Common myeloid progenitor, CD34-positive (primary cell): ENCODE results near the gene CFLAR.

Source experiments
- CTCF ChIA-PET: fragments of 350-600 bp; sonication (Branson Sonifier 250); formaldehyde crosslinking; loops from one replicate; lab custom pipeline; 2021; ENCODE audit warnings: antibody characterized with exemption; lab: Charles Lee
- POLR2A ChIA-PET: fragments of 350-600 bp; sonication (Branson Sonifier 250); formaldehyde crosslinking; loops from one replicate; lab custom pipeline; 2021; ENCODE audit warnings: antibody characterized with exemption; lab: Charles Lee
- DNase-seq, 3 donors: peaks; one replicate each; pipeline versions ENCODE4 v3.0.0 to v3.0.0-alpha.2; 2013
- H3K27ac ChIP-seq, 2 experiments: 1 replicate in 1 of 2; 2 replicates in 1 of 2; pipeline ENCODE4 v1.7.0; 2013; ENCODE audit warnings: inconsistent platforms in 2 of 2, low read length in 2 of 2, mild to moderate bottlenecking in 2 of 2, low read depth in 1 of 2, moderate library complexity in 1 of 2; ENCODE audit not compliant: severe bottlenecking in 2 of 2, insufficient read depth in 1 of 2, poor library complexity in 1 of 2
- H3K27me3 ChIP-seq, 5 experiments: replicated peaks in 2 of 5; 1 replicate in 3 of 5; 2 replicates in 2 of 5; pipeline versions ENCODE4 v1.6.1 to v1.7.0; 2013; ENCODE audit warnings: low read length in 4 of 5, mild to moderate bottlenecking in 2 of 5, moderate library complexity in 2 of 5, inconsistent platforms in 1 of 5; ENCODE audit not compliant: insufficient read depth in 5 of 5, control insufficient read depth in 4 of 5
- H3K36me3 ChIP-seq, 4 experiments: 1 replicate in 2 of 4; 2 replicates in 2 of 4; pipeline versions ENCODE4 v1.6.1 to v1.7.0; 2013; ENCODE audit warnings: low read length in 3 of 4, control low read depth in 1 of 4, mild to moderate bottlenecking in 1 of 4; ENCODE audit not compliant: control insufficient read depth in 4 of 4, insufficient read depth in 4 of 4
- H3K4me1 ChIP-seq, 4 experiments: 1 replicate in 3 of 4; 2 replicates in 1 of 4; pipeline versions ENCODE4 v1.6.1 to v1.7.1; 2013; ENCODE audit warnings: low read length in 3 of 4, mild to moderate bottlenecking in 3 of 4, control low read depth in 1 of 4, inconsistent platforms in 1 of 4, moderate library complexity in 1 of 4; ENCODE audit not compliant: control insufficient read depth in 4 of 4, insufficient read depth in 4 of 4; ENCODE audit errors: control extremely low read depth in 1 of 4
- H3K4me3 ChIP-seq, 7 experiments: 1 replicate in 4 of 7; 2 replicates in 3 of 7; pipeline versions ENCODE4 v1.5.1 to v1.7.0; 2013; ENCODE audit warnings: mild to moderate bottlenecking in 7 of 7, low read length in 6 of 7, moderate library complexity in 6 of 7, inconsistent platforms in 2 of 7, low read depth in 2 of 7, control low read depth in 1 of 7; ENCODE audit not compliant: insufficient read depth in 4 of 7, control insufficient read depth in 1 of 7; ENCODE audit errors: extremely low read depth in 1 of 7
- H3K9me3 ChIP-seq, 5 experiments: 1 replicate in 4 of 5; 2 replicates in 1 of 5; pipeline versions ENCODE4 v1.6.1 to v1.7.1; 2013; ENCODE audit warnings: low read length in 4 of 5, mild to moderate bottlenecking in 2 of 5, inconsistent platforms in 1 of 5, low read depth in 1 of 5, moderate library complexity in 1 of 5; ENCODE audit not compliant: control insufficient read depth in 4 of 5, insufficient read depth in 2 of 5; ENCODE audit errors: control extremely low read depth in 1 of 5
- WGBS: methylation state at CpG from one replicate; pipeline ENCODE4 v1.1.5; 2013; ENCODE audit not compliant: insufficient coverage; 5-methylcytosine and 5-hydroxymethylcytosine counted together

CFLAR gene

DNA sequence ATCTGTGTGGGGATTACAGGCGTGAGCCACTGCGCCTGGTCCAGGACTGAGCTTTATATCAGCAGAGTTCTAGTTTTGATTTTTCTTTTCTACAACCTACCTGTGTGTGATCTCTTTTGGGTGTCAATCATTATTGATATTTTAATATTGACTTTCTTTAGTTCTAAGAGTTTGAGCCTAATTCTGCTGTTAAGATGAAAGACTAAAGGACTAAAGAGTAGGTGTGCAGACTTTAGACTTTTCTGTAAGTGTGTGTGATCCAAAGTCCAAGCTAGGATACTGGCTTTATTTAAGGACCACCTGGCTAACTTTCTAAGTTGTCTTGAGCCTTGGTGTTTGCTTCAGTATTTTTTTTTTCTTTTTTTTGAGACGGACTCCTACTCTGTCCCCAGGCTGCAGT lies 79.4 kb downstream of the CFLAR start:
- POLR2A ChIA-PET: no interaction called here
- H3K4me1 ChIP-seq: peaks cover 38 to 65% (median 50%) of the 10 kb centered on the region in 4 experiments
- H3K36me3 ChIP-seq: peaks cover 15 to 43% (median 26%) of the 10 kb centered on the region in 4 experiments
- CTCF ChIA-PET: interaction anchor here (0.5 to 5.6 kb wide), 8 partner anchors 10 to 37 kb away, joined by 3 to 43 read pairs (median 8); partner anchors contain the start of gene CASP10
- no peak overlapping the region for H3K4me3 ChIP-seq
- no peak for DNase-seq
- H3K27me3 ChIP-seq: no peaks in the 10 kb centered on the region
- 90% methylated on average over 2 of the region's 3 CpGs for WGBS
- peak overlapping the region; percentile 25 to 74 for H3K27ac ChIP-seq
- H3K9me3 ChIP-seq: no peaks in the 10 kb centered on the region

GRCh38 chr2:201196003-201196402 lies 80.0 kb downstream of the CFLAR start:
- 82% methylated on average over 2 of the region's 3 CpGs for WGBS
- peaks cover 38 to 59% (median 45%) of the 10 kb centered on the region in 4 experiments for H3K4me1 ChIP-seq
- H3K27ac ChIP-seq: peak overlapping the region; percentile 25 to 74
- H3K27me3 ChIP-seq: no peaks in the 10 kb centered on the region
- H3K36me3 ChIP-seq: peaks cover 17 to 50% (median 28%) of the 10 kb centered on the region in 4 experiments
- no peaks in the 10 kb centered on the region for H3K9me3 ChIP-seq
- ChIA-PET CTCF (interaction anchor here (1.1 to 5.6 kb wide), 9 partner anchors 10 to 289 kb away, joined by 4 to 43 read pairs (median 9); partner anchors contain the start of gene CASP10), POLR2A (interaction anchor here (0.9 kb wide), 1 partner anchor 12 kb away, joined by 3 read pairs; no protein-coding TSS in a partner anchor)
- peak; percentile 66 to 85 (median 71) for DNase-seq
- H3K4me3 ChIP-seq: no peak overlapping the region

GRCh38 chr2:201196803-201197202 lies 80.8 kb downstream of the CFLAR start:
- H3K36me3 ChIP-seq: peaks cover 21 to 55% (median 34%) of the 10 kb centered on the region in 4 experiments
- DNase-seq: no peak
- no peaks in the 10 kb centered on the region for H3K27me3 ChIP-seq
- no peaks in the 10 kb centered on the region for H3K9me3 ChIP-seq
- CTCF ChIA-PET: interaction anchor here (1.1 to 5.6 kb wide), 7 partner anchors 11 to 290 kb away, joined by 4 to 43 read pairs (median 6); partner anchors contain the start of gene CASP10
- H3K27ac ChIP-seq: no peak overlapping the region
- WGBS: no CpG with 5 or more reads among the region's 1 CpG
- H3K4me3 ChIP-seq: no peak overlapping the region
- POLR2A ChIA-PET: interaction anchor here (0.9 kb wide), 1 partner anchor 11 kb away, joined by 3 read pairs; no protein-coding TSS in a partner anchor
- H3K4me1 ChIP-seq: peaks cover 31 to 51% (median 37%) of the 10 kb centered on the region in 4 experiments

- ChIA-PET CTCF (interaction anchor here (0.8 to 5.6 kb wide), 4 partner anchors 13 to 35 kb away, joined by 3 to 43 read pairs (median 16); partner anchors contain the start of gene CASP10), POLR2A (no interaction called here)
- Histone ChIP-seq H3K27me3 (no peaks in the 10 kb centered on the region), H3K4me3 (peak overlapping the region in 2 of 7 experiments; percentile 20 to 45), H3K9me3 (no peaks in the 10 kb centered on the region), H3K4me1 (peaks cover 22 to 42% (median 28%) of the 10 kb centered on the region in 4 experiments), H3K36me3 (peaks cover 21 to 61% (median 42%) of the 10 kb centered on the region in 4 experiments), H3K27ac (no peak overlapping the region)
- no CpG with 5 or more reads among the region's 4 CpGs for WGBS
- DNase-seq: peak in 2 of 3 donors; percentile 73 to 80
Observed at GRCh38 chr2:201197781-201198180, 81.8 kb downstream of the CFLAR start.

DNA sequence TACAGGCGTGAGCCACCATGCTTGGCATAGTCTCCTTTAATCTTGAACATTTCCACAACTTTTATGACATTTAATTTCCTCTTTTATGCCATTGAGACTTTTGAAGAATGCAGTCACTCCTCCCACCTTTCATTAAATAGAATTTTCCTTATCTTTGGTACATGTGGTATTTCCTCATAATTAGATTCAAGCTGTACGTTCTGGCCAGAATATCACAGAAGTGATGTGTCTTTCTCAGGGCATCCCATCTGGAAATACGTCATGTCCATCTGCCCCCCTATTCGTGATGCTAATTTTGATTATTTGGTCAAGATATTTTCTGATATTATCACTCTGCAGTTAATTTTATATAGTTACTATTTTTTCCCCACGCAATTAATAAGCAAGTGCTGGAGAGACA lies 83.9 kb downstream of the CFLAR start:
- WGBS: 93% methylated on average over 2 of the region's 5 CpGs
- peaks cover 19 to 66% (median 46%) of the 10 kb centered on the region in 4 experiments for H3K36me3 ChIP-seq
- DNase-seq: no peak
- H3K27me3 ChIP-seq: no peaks in the 10 kb centered on the region
- no peak overlapping the region for H3K27ac ChIP-seq
- CTCF ChIA-PET: interaction anchor here (1.3 to 3.3 kb wide), 3 partner anchors 11 to 32 kb away, joined by 3 to 12 read pairs (median 6); no protein-coding TSS in a partner anchor
- H3K4me3 ChIP-seq: no peak overlapping the region
- no peaks in the 10 kb centered on the region for H3K9me3 ChIP-seq
- peaks cover 4 to 24% (median 12%) of the 10 kb centered on the region in 4 experiments for H3K4me1 ChIP-seq
- POLR2A ChIA-PET: interaction anchor here (0.6 kb wide), 1 partner anchor 1070 kb away, joined by 4 read pairs; no protein-coding TSS in a partner anchor

GRCh38 chr2:201200345-201200744 lies 84.4 kb downstream of the CFLAR start:
- ChIA-PET POLR2A (interaction anchor here (0.6 kb wide), 1 partner anchor 1069 kb away, joined by 4 read pairs; no protein-coding TSS in a partner anchor), CTCF (interaction anchor here (1.0 to 3.3 kb wide), 7 partner anchors 9 to 42 kb away, joined by 3 to 12 read pairs (median 4); partner anchors contain the start of gene CASP10)

GRCh38 chr2:201201371-201201770 lies 85.4 kb downstream of the CFLAR start:
- 93% methylated on average over 5 of the region's 8 CpGs for WGBS
- Histone ChIP-seq H3K27me3 (no peaks in the 10 kb centered on the region), H3K36me3 (peaks cover 14 to 69% (median 51%) of the 10 kb centered on the region in 4 experiments), H3K4me1 (peaks cover 0 to 8% (median 6%) of the 10 kb centered on the region in 4 experiments), H3K9me3 (no peaks in the 10 kb centered on the region), H3K4me3 (no peak overlapping the region), H3K27ac (no peak overlapping the region)
- no peak for DNase-seq
- CTCF ChIA-PET: interaction anchor here (1.0 to 3.3 kb wide), 8 partner anchors 9 to 43 kb away, joined by 3 to 12 read pairs (median 4); partner anchors contain the start of gene CASP10
- POLR2A ChIA-PET: no interaction called here

More at GRCh38 chr2:201200345-201200744, 84.4 kb downstream of the CFLAR start:
- no peaks in the 10 kb centered on the region for H3K9me3 ChIP-seq
- 96% methylated on average over 3 of the region's 8 CpGs for WGBS
- H3K27ac ChIP-seq: no peak overlapping the region
- H3K27me3 ChIP-seq: no peaks in the 10 kb centered on the region
- H3K4me3 ChIP-seq: no peak overlapping the region
- H3K36me3 ChIP-seq: peaks cover 19 to 70% (median 50%) of the 10 kb centered on the region in 4 experiments
- no peak for DNase-seq
- H3K4me1 ChIP-seq: peaks cover 4 to 19% (median 11%) of the 10 kb centered on the region in 4 experiments
